Measurements from ENCODE around the gene AP2B1. TPM values are rescaled to one million over a fixed set of nuclear protein-coding genes. Genes with fewer than 3 reads are reported as not detected.
"Not testable (repeated sequence)": the region's sequence is repeated elsewhere in the genome, so short reads cannot be mapped to it uniquely, and the experiment has no call there.

AP2B1 gene
- polyA plus RNA-seq (ENCODE audit: insufficient read length), result 143 TPM
- long read RNA-seq, donor 1, full-length matches to known transcripts, result 4 of 32 reads
- long read RNA-seq, donor 1, partial matches to known transcripts, result 28 of 32 reads
- long read RNA-seq, donor 1, other reads (novel, unspliced or antisense), result 0 of 32 reads
- long read RNA-seq, donor 2, full-length matches to known transcripts, result 5 of 21 reads
- long read RNA-seq, donor 2, partial matches to known transcripts, result 16 of 21 reads
- long read RNA-seq, donor 2, other reads (novel, unspliced or antisense), result 0 of 21 reads
- long read RNA-seq, donor 3, full-length matches to known transcripts, result 5 of 5 reads
- long read RNA-seq, donor 3, partial matches to known transcripts, result 0 of 5 reads
- long read RNA-seq, donor 3, other reads (novel, unspliced or antisense), result 0 of 5 reads
- long read RNA-seq, donor 4, result 0 reads
- long read RNA-seq, donor 5, full-length matches to known transcripts, result 5 of 11 reads
- long read RNA-seq, donor 5, partial matches to known transcripts, result 6 of 11 reads
- long read RNA-seq, donor 5, other reads (novel, unspliced or antisense), result 0 of 11 reads
- long read RNA-seq, donor 6, partial matches to known transcripts, result 23 of 27 reads
- long read RNA-seq, donor 6, other reads (novel, unspliced or antisense), result 0 of 27 reads
- long read RNA-seq, donor 7, full-length matches to known transcripts, result 5 of 10 reads
- long read RNA-seq, donor 7, partial matches to known transcripts, result 5 of 10 reads
- long read RNA-seq, donor 7, other reads (novel, unspliced or antisense), result 0 of 10 reads
- long read RNA-seq, donor 8, full-length matches to known transcripts, result 5 of 5 reads
- long read RNA-seq, donor 8, partial matches to known transcripts, result 0 of 5 reads
- long read RNA-seq, donor 8, other reads (novel, unspliced or antisense), result 0 of 5 reads

GRCh38 chr17:35587074-35587961 lies at the start of gene AP2B1:
Gene AP2B1 (plus strand): TSS chr17:35587322. CDS start chr17:35594031, 6,709 bp downstream.
- DNase-seq, result peak; percentile 99

- no peak for DNase-seq
Measured at GRCh38 chr17:35537601-35538141, 49.5 kb upstream of the AP2B1 start, which contains the start of gene SLFN12L. Gene SLFN12L (minus strand): TSS chr17:35537678. CDS start chr17:35522364, 15,314 bp downstream.

GRCh38 chr17:35539659-35540026 lies 47.5 kb upstream of the AP2B1 start:
- DNase-seq, result no peak

GRCh38 chr17:35540589-35541404 lies 46.3 kb upstream of the AP2B1 start:
- DNase-seq, result no peak

- no peak for DNase-seq
Measured at GRCh38 chr17:35541434-35541833, 45.7 kb upstream of the AP2B1 start.

GRCh38 chr17:35542990-35543389 lies 44.1 kb upstream of the AP2B1 start:
- no peak for DNase-seq

- no peak for DNase-seq
Measured at GRCh38 chr17:35543856-35544255, 43.3 kb upstream of the AP2B1 start.

- DNase-seq, result no peak
Measured at GRCh38 chr17:35545150-35545549, 42.0 kb upstream of the AP2B1 start.

- DNase-seq, result no peak
Measured at GRCh38 chr17:35546487-35546886, 40.6 kb upstream of the AP2B1 start.

GRCh38 chr17:35548208-35548810 lies 38.8 kb upstream of the AP2B1 start:
- DNase-seq, result no peak

GRCh38 chr17:35548978-35549377 lies 38.1 kb upstream of the AP2B1 start:
- no peak for DNase-seq

- no peak for DNase-seq
Measured at GRCh38 chr17:35553310-35553709, 33.8 kb upstream of the AP2B1 start.

- DNase-seq, result no peak
Measured at GRCh38 chr17:35554668-35555067, 32.5 kb upstream of the AP2B1 start.

GRCh38 chr17:35555691-35556090 lies 31.4 kb upstream of the AP2B1 start:
- no peak for DNase-seq

GRCh38 chr17:35557353-35557752 lies 29.8 kb upstream of the AP2B1 start:
- no peak for DNase-seq

GRCh38 chr17:35559495-35560210 lies 27.5 kb upstream of the AP2B1 start:
- no peak for DNase-seq

- no peak for DNase-seq
Measured at GRCh38 chr17:35560703-35561102, 26.4 kb upstream of the AP2B1 start, which contains the start of gene SLFN14. Gene SLFN14 (minus strand): TSS chr17:35560819. CDS start chr17:35558062, 2,757 bp downstream.

- not testable (repeated sequence) for DNase-seq
Measured at GRCh38 chr17:35563181-35563580, 23.9 kb upstream of the AP2B1 start.

GRCh38 chr17:35566968-35567367 lies 20.2 kb upstream of the AP2B1 start:
- DNase-seq, result no peak

Measured in left kidney (tissue), 8 donors.